Stimulated activated CD8-positive, alpha-beta memory T cell treated with anti-CD3 and anti-CD28 coated beads, Interleukin-7, amount 100 ng/mL, for 24 hours (primary cell): ENCODE measurements around the gene COPS9.

Experiments
- DNase-seq: peaks from one replicate; pipeline ENCODE4 v3.0.0-alpha.2; 2020; ENCODE audit warnings: low read depth

The COPS9 gene

GRCh38 chr2:240109386-240109785, 26.7 kb downstream of the COPS9 start:
- no peak for DNase-seq

GRCh38 chr2:240107477-240107796, 28.7 kb downstream of the COPS9 start:
- no peak for DNase-seq

- DNase-seq, result no peak
These were observed 29.2 kb downstream of the COPS9 start for GRCh38 chr2:240106765-240107476.

- no peak for DNase-seq
These were observed 30.1 kb downstream of the COPS9 start for GRCh38 chr2:240105982-240106381.

- DNase-seq, result no peak
These were observed 33.0 kb downstream of the COPS9 start for GRCh38 chr2:240103136-240103535.

GRCh38 chr2:240098349-240098748, 37.8 kb downstream of the COPS9 start:
- DNase-seq, result no peak

- DNase-seq, result no peak
These were observed 40.3 kb downstream of the COPS9 start for GRCh38 chr2:240095556-240096523.

- no peak for DNase-seq
These were observed 46.8 kb downstream of the COPS9 start for GRCh38 chr2:240089306-240089705.

- DNase-seq, result no peak
These were observed 49.5 kb downstream of the COPS9 start for GRCh38 chr2:240086563-240086962.
